Stomach (tissue), 9 donors: ENCODE results near the gene TREX2. TPM values are rescaled to one million over a fixed set of nuclear protein-coding genes. Genes with fewer than 3 reads are reported as not detected.

Experiments used
- DNase-seq, 2 donors: peaks; one replicate each; pipeline versions ENCODE4 v3.0.0 to v3.0.0-alpha.2; 2013 to 2019
- H3K27ac ChIP-seq, 5 donors: fragments of 200-600 bp in 4 of 5; sonication (generic) in 4 of 5; one replicate each; pipeline ENCODE4 v1.5.1; 2013 to 2019; ENCODE audit warnings: mild to moderate bottlenecking in 1 of 5, moderate library complexity in 1 of 5
- H3K27me3 ChIP-seq, 3 donors: fragments of 200-600 bp; sonication (generic); one replicate each; pipeline ENCODE4 v1.5.1; 2017 to 2019; ENCODE audit warnings: mixed run types in 1 of 3
- H3K36me3 ChIP-seq, 4 donors: fragments of 200-600 bp; sonication (generic); 1 replicate in 3 of 4; 2 replicates in 1 of 4; pipeline ENCODE4 v1.5.1; 2016 to 2019
- H3K4me1 ChIP-seq, 4 donors: fragments of 200-600 bp; sonication (generic); one replicate each; pipeline ENCODE4 v1.5.1; 2016 to 2019
- H3K4me3 ChIP-seq, 4 donors: fragments of 200-600 bp; sonication (generic) in 3 of 4; one replicate each; pipeline ENCODE4 v1.5.1; 2016 to 2019; ENCODE audit warnings: mild to moderate bottlenecking in 1 of 4
- H3K9me3 ChIP-seq, 4 donors: fragments of 200-600 bp; sonication (generic); one replicate each; pipeline ENCODE4 v1.5.1; 2016 to 2019
- CTCF ChIP-seq, 7 experiments: fragments of 450-650 bp in 4 of 7; fragments of 200-600 bp in 3 of 7; sonication (generic) in 3 of 7; IDR thresholded peaks; one replicate each; pipeline ENCODE4 v1.5.1; 2016 to 2019; ENCODE audit warnings: antibody characterized with exemption in 7 of 7, control low read depth in 2 of 7, mild to moderate bottlenecking in 1 of 7
- EP300 ChIP-seq: sonication (generic); formaldehyde crosslinking; IDR thresholded peaks from one replicate; pipeline ENCODE4 v1.6.1; 2017; ENCODE audit warnings: antibody characterized with exemption
- POLR2A ChIP-seq, 4 donors: fragments of 450-650 bp; IDR thresholded peaks; one replicate each; pipeline ENCODE4 v1.6.1; 2016; ENCODE audit warnings: antibody characterized with exemption in 4 of 4, control low read depth in 2 of 4, mild to moderate bottlenecking in 1 of 4, moderate library complexity in 1 of 4
- POLR2AphosphoS5 ChIP-seq, 3 donors: sonication (generic); formaldehyde crosslinking; IDR thresholded peaks; one replicate each; pipeline ENCODE4 v1.6.1; 2016; ENCODE audit warnings: antibody characterized with exemption in 3 of 3
- WGBS, 5 donors: extraction: QIAGEN DNeasy Blood & Tissue Kit in 3 of 5; methylation state at CpG; one replicate each; pipeline versions ENCODE4 v1.1.5 to v1.1.7; 2013 to 2018; 5-methylcytosine and 5-hydroxymethylcytosine counted together
- intact Hi-C: fragments of 100-400 bp; cut with DNase I; formaldehyde crosslinking; loops from one replicate; pipeline ENCODE4 v1.15.1; 2023; ENCODE audit warnings: low total_unique reads
- polyA plus RNA-seq, 3 donors: library from polyadenylated mRNA; stranded (reverse); fragments of 200-250 nt; gene quantifications; one replicate each; pipeline ENCODE4 v1.2.3, GENCODE V29; 2013
- total RNA-seq, 5 donors: library from RNA; depleted of rRNA; stranded (reverse); fragments of >200 nt; gene quantifications; one replicate each; pipeline versions ENCODE4 v1.1.0 to v1.2.3, GENCODE V29; 2014 to 2016
- donor health status: healthy with polysubstance abuse.
- donor health status: Bipolar disorder and iron deficiency.
- donor health status: healthy.

The TREX2 gene
- total and polyA plus RNA-seq, 8 donors, result 0.62 to 13.3 (median 2.2) TPM; not detected in 3

- Histone ChIP-seq H3K4me3 (no peak overlapping the region), H3K27me3 (peaks cover 0 to 19% (median 0%) of the 10 kb centered on the region in 3 donors), H3K9me3 (peaks cover 0 to 24% (median 8%) of the 10 kb centered on the region in 4 donors), H3K4me1 (no peaks in the 10 kb centered on the region), H3K36me3 (no peaks in the 10 kb centered on the region), H3K27ac (no peak overlapping the region)
- intact Hi-C loops, result no loop called here
- DNase-seq, result no peak
- no peak for TF ChIP-seq EP300
- TF ChIP-seq POLR2A (IDR thresholded peaks at IDR 0.05), result no peak
- TF ChIP-seq CTCF (IDR thresholded peaks at IDR 0.05), result no peak
- TF ChIP-seq POLR2AphosphoS5 (IDR thresholded peaks at IDR 0.05), result no peak
- 52 to 72% (median 65%) methylated on average over 8 to 12 of the region's 12 CpGs for WGBS, 5 donors
Observed at GRCh38 chrX:153433161-153433680, 12.6 kb downstream of the TREX2 start.

- TF ChIP-seq CTCF (IDR thresholded peaks at IDR 0.05) (no peak), POLR2AphosphoS5 (IDR thresholded peaks at IDR 0.05) (no peak), EP300 (no peak), POLR2A (IDR thresholded peaks at IDR 0.05) (no peak)
- H3K4me1 ChIP-seq, result no peaks in the 10 kb centered on the region
- peaks cover 0 to 32% (median 11%) of the 10 kb centered on the region in 4 donors for H3K9me3 ChIP-seq
- H3K27me3 ChIP-seq, result peaks cover 0 to 14% (median 0%) of the 10 kb centered on the region in 3 donors
- no peak overlapping the region for H3K27ac ChIP-seq
- no peak overlapping the region for H3K4me3 ChIP-seq
- no peaks in the 10 kb centered on the region for H3K36me3 ChIP-seq
- intact Hi-C loops, result no loop called here
- DNase-seq, result no peak
- 82 to 100% (median 88%) methylated on average over 5 to 6 of the region's 6 CpGs for WGBS, 5 donors
Observed at GRCh38 chrX:153430796-153431195, 15.1 kb downstream of the TREX2 start.

- Histone ChIP-seq H3K4me1 (no peaks in the 10 kb centered on the region), H3K27ac (no peak overlapping the region), H3K36me3 (peaks cover 0 to 6% (median under 1%) of the 10 kb centered on the region in 4 donors), H3K27me3 (peaks cover 0 to 9% (median 0%) of the 10 kb centered on the region in 3 donors), H3K4me3 (no peak overlapping the region), H3K9me3 (peaks cover 0 to 26% (median 8%) of the 10 kb centered on the region in 4 donors)
- no peak for DNase-seq
- TF ChIP-seq CTCF (IDR thresholded peaks at IDR 0.05) (no peak), POLR2AphosphoS5 (IDR thresholded peaks at IDR 0.05) (no peak), EP300 (no peak), POLR2A (IDR thresholded peaks at IDR 0.05) (no peak)
- intact Hi-C loops, result no loop called here
- WGBS, 5 donors, result 81 to 99% (median 90%) methylated on average over 3 of the region's 3 CpGs
Observed at GRCh38 chrX:153426204-153426603, 19.7 kb downstream of the TREX2 start.

- intact Hi-C loops, result no loop called here
Observed at GRCh38 chrX:153423652-153424051, 22.2 kb downstream of the TREX2 start.

More at GRCh38 chrX:153423652-153424051, 22.2 kb downstream of the TREX2 start:
- WGBS, 5 donors, result 76 to 87% (median 80%) methylated on average over 8 of the region's 8 CpGs
- peaks cover 0 to 12% (median 4%) of the 10 kb centered on the region in 4 donors for H3K9me3 ChIP-seq
- TF ChIP-seq POLR2A (IDR thresholded peaks at IDR 0.05) (no peak), POLR2AphosphoS5 (IDR thresholded peaks at IDR 0.05) (no peak), CTCF (IDR thresholded peaks at IDR 0.05) (no peak), EP300 (no peak)
- peaks cover 0 to 11% (median 4%) of the 10 kb centered on the region in 4 donors for H3K36me3 ChIP-seq
- no peak overlapping the region for H3K27ac ChIP-seq
- H3K4me3 ChIP-seq, result no peak overlapping the region
- no peaks in the 10 kb centered on the region for H3K4me1 ChIP-seq
- peaks cover 0 to 4% (median 0%) of the 10 kb centered on the region in 3 donors for H3K27me3 ChIP-seq
- DNase-seq, result no peak
